Effector memory CD8-positive, alpha-beta T cell (primary cell): ENCODE measurements around the gene LYSMD3.

ENCODE experiments used
- ATAC-seq: fragments of 150-1000 bp; cut with Tn5 transposase; replicated peaks from 2 replicates; pipeline ENCODE4 v1.10.0; 2021; ENCODE audit warnings: mild to moderate bottlenecking, moderate library complexity
- DNase-seq, 3 experiments: peaks; one replicate each; pipeline ENCODE4 v3.0.0; 2021
- H3K27ac Mint-ChIP-seq, 2 donors: one replicate each; pipeline ENCODE4 v1.8.0; 2022; ENCODE audit warnings: mild to moderate bottlenecking in 2 of 2, mixed read lengths in 2 of 2, moderate library complexity in 2 of 2
- H3K27me3 Mint-ChIP-seq, 2 donors: one replicate each; pipeline ENCODE4 v1.8.0; 2022; ENCODE audit warnings: mixed read lengths in 2 of 2
- H3K36me3 Mint-ChIP-seq: one replicate; pipeline ENCODE4 v1.8.0; 2022; ENCODE audit warnings: mild to moderate bottlenecking, moderate library complexity, mixed read lengths; ENCODE audit not compliant: insufficient read depth
- H3K4me1 Mint-ChIP-seq, 2 donors: one replicate each; pipeline ENCODE4 v1.8.0; 2022; ENCODE audit warnings: low read depth in 2 of 2, mixed read lengths in 2 of 2
- H3K4me3 Mint-ChIP-seq, 2 donors: one replicate each; pipeline ENCODE4 v1.8.0; 2022; ENCODE audit warnings: mild to moderate bottlenecking in 2 of 2, mixed read lengths in 2 of 2, moderate library complexity in 2 of 2
- H3K9me3 Mint-ChIP-seq, 2 donors: one replicate each; pipeline ENCODE4 v1.8.0; 2022; ENCODE audit warnings: mixed read lengths in 2 of 2

The LYSMD3 gene

DNA sequence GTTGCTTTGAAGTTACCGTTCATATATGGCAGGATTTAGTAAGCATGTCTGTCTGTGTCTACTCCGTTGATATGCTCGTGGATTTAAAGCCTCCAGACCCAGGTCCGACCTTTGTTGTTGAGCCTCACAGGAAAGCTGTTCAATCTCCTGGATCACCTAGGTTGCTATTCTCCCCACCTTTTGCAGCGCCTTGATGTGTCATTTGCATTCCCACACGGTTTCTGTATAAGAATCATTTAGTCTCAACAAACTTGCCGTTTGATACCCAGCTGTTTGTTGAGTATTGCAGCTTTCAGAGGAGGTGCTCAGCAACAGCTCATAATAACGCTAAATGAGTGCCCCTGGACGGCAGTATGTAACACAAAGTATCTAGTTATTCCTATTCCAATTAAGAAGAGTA is 28.0 kb upstream of the LYSMD3 start:
- ATAC-seq, result no peak
- Mint-ChIP-seq H3K4me3 (no peak overlapping the region), H3K36me3 (no peaks in the 10 kb centered on the region), H3K27ac (no peak overlapping the region), H3K4me1 (peaks cover 9% of the 10 kb centered on the region in 2 donors), H3K9me3 (no peaks in the 10 kb centered on the region), H3K27me3 (peaks cover 75 to 76% of the 10 kb centered on the region in 2 donors)
- DNase-seq, result no peak

- H3K4me3 Mint-ChIP-seq, result no peak overlapping the region
- ATAC-seq (no peak), DNase-seq (no peak)
- peaks cover 75 to 76% of the 10 kb centered on the region in 2 donors for H3K27me3 Mint-ChIP-seq
- no peaks in the 10 kb centered on the region for H3K9me3 Mint-ChIP-seq
- peaks cover 9% of the 10 kb centered on the region in 2 donors for H3K4me1 Mint-ChIP-seq
- H3K27ac Mint-ChIP-seq, result no peak overlapping the region
- no peaks in the 10 kb centered on the region for H3K36me3 Mint-ChIP-seq
Measured at GRCh38 chr5:90555666-90556065, 26.3 kb upstream of the LYSMD3 start.

- Mint-ChIP-seq H3K4me3 (no peak overlapping the region), H3K4me1 (peaks cover 9% of the 10 kb centered on the region in 2 donors), H3K27ac (no peak overlapping the region), H3K36me3 (no peaks in the 10 kb centered on the region), H3K9me3 (no peaks in the 10 kb centered on the region), H3K27me3 (peaks cover 70 to 77% of the 10 kb centered on the region in 2 donors)
- ATAC-seq (no peak), DNase-seq (no peak)
Measured at GRCh38 chr5:90554358-90555006, 25.1 kb upstream of the LYSMD3 start.

DNA sequence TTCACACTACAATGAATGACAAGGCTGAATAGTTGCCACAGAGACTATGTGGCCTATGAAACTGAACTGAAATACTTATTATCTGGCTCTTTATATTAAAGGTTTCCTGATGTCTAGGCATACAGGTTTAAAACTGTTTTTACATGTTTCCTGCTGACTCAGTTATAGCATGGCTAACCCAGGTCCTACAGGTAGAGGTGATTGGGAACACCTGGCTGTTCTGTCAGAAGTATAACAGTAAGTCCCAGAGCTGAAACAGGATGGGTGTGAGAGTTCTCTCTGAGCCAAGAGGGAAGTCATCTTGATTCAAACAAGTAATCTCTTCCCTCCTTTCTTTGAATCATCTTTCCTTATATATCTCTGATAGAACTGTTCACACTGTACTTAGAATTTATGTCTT is 24.3 kb upstream of the LYSMD3 start:
- Mint-ChIP-seq H3K4me1 (peaks cover 6 to 9% of the 10 kb centered on the region in 2 donors), H3K27ac (no peak overlapping the region), H3K9me3 (no peaks in the 10 kb centered on the region), H3K27me3 (peaks cover 63 to 70% of the 10 kb centered on the region in 2 donors), H3K4me3 (no peak overlapping the region), H3K36me3 (no peaks in the 10 kb centered on the region)
- ATAC-seq (no peak), DNase-seq (no peak)

DNA sequence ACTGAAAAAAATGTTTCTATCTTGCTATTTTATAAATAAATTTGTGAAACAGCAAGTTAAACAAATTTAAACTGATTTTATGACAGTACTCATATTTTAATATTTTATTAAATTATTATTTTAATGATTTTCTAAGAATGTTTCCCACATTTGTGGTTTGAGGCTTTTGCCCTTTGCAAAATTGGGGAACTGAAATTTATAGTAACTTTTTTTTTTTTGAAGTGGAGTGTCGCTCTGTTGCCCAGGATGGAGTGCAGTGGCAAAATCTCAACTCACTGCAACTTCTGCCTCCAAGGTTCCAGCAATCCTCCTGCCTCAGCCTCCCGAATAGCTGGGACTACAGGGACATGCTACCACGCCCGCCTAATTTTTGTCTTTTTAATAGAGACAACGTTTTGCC is 22.0 kb upstream of the LYSMD3 start:
- H3K4me3 Mint-ChIP-seq, result no peak overlapping the region

GRCh38 chr5:90550963-90551362 is 21.6 kb upstream of the LYSMD3 start:
- Mint-ChIP-seq H3K9me3 (no peaks in the 10 kb centered on the region), H3K27ac (no peak overlapping the region), H3K27me3 (peaks cover 44 to 46% of the 10 kb centered on the region in 2 donors), H3K36me3 (no peaks in the 10 kb centered on the region), H3K4me1 (no peaks in the 10 kb centered on the region), H3K4me3 (no peak overlapping the region)
- ATAC-seq, result no peak
- DNase-seq, result no peak

More for the DNA sequence above, 22.0 kb upstream of the LYSMD3 start:
- H3K4me1 Mint-ChIP-seq, result no peaks in the 10 kb centered on the region
- ATAC-seq (no peak), DNase-seq (no peak)
- H3K9me3 Mint-ChIP-seq, result no peaks in the 10 kb centered on the region
- no peak overlapping the region for H3K27ac Mint-ChIP-seq
- peaks cover 45 to 48% of the 10 kb centered on the region in 2 donors for H3K27me3 Mint-ChIP-seq
- H3K36me3 Mint-ChIP-seq, result no peaks in the 10 kb centered on the region

DNA sequence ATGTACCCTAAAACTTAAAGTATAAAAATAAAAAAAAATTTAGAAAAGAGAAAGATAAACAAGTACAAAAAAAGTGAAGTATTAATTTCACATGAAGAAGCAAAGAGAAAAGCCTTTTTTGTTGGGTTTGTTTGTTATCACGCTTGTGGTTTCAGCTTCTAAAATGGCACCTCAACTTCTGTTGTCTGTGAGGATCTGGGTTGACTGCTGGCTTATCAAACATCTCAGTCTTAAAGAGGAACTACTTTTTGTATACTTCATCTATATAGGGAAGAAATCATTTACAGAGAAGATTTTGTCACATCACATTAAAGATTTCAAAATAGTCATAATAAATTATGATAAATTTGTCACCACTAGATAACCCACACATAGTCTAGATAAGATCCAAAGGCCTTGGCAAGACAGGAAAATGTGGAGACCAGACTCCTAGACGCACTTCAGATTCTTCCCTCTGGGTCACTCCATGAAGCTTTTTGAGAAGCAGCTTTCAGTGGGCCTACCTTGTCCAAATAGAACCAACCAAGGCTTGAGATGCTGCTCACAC is 20.4 kb upstream of the LYSMD3 start:
- Mint-ChIP-seq H3K9me3 (no peaks in the 10 kb centered on the region), H3K36me3 (no peaks in the 10 kb centered on the region), H3K27me3 (peaks cover 40 to 42% of the 10 kb centered on the region in 2 donors), H3K4me3 (no peak overlapping the region), H3K27ac (no peak overlapping the region), H3K4me1 (no peaks in the 10 kb centered on the region)
- ATAC-seq (no peak), DNase-seq (no peak)

- no peak overlapping the region for H3K4me3 Mint-ChIP-seq
- ATAC-seq (no peak), DNase-seq (no peak)
- H3K36me3 Mint-ChIP-seq, result no peaks in the 10 kb centered on the region
- no peak overlapping the region for H3K27ac Mint-ChIP-seq
- no peaks in the 10 kb centered on the region for H3K9me3 Mint-ChIP-seq
- peaks cover 37 to 39% of the 10 kb centered on the region in 2 donors for H3K27me3 Mint-ChIP-seq
- H3K4me1 Mint-ChIP-seq, result no peaks in the 10 kb centered on the region
Measured at GRCh38 chr5:90549223-90549622, 19.8 kb upstream of the LYSMD3 start.

DNA sequence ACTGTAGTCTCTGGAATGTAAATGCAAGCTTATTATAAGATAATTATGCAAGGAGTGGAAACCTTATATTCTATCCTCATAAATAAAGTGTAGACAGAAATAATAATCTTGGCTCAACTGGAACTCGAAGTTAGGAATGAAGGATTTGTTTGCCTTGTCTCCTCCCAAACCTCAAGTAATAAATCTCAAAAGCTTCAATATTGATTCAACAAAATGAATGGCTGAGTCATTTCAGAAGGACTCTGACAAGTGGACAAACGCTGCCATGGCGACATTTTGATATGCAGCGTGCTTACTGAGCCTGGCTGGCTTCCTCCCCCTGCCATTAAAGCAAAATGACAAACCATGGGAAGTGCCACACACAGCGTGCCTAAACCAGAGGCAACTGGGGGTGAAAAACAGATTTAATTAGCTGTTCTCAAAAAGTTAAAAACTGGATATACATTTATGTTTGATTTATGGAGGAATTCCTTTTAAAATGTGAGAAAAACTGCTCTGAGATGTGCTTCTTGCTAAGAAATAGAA is 18.7 kb upstream of the LYSMD3 start:
- Mint-ChIP-seq H3K36me3 (no peaks in the 10 kb centered on the region), H3K27me3 (peaks cover 35 to 37% of the 10 kb centered on the region in 2 donors), H3K27ac (no peak overlapping the region), H3K9me3 (no peaks in the 10 kb centered on the region), H3K4me1 (no peaks in the 10 kb centered on the region), H3K4me3 (no peak overlapping the region)
- ATAC-seq, result no peak
- DNase-seq, result no peak

DNA sequence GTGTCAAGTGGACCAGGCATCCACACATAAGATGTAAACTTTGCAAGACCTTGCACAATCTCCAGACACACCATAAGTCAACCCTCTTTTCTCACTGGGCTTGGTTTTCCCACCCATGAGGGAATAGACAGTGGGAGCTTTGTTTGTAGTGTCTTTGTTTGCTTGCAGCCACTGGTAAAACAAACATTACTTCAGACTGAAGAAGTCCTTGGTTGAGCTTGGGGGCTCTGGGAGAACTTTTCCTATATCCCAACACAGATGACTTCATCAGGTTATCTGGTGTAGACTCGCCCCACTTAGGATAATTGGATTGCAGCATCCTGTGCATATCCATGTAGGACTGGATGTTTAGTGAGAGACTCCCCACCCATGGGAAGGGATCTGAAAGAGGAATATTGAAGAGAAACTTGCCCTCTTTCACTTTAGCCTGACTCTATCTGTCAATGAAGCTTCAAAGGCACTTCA is 17.7 kb upstream of the LYSMD3 start:
- H3K9me3 Mint-ChIP-seq, result no peaks in the 10 kb centered on the region
- H3K4me1 Mint-ChIP-seq, result no peaks in the 10 kb centered on the region
- DNase-seq, result no peak
- H3K27ac Mint-ChIP-seq, result no peak overlapping the region
- H3K36me3 Mint-ChIP-seq, result no peaks in the 10 kb centered on the region
- H3K4me3 Mint-ChIP-seq, result no peak overlapping the region
- ATAC-seq, result no peak
- peaks cover 32 to 37% of the 10 kb centered on the region in 2 donors for H3K27me3 Mint-ChIP-seq

DNA sequence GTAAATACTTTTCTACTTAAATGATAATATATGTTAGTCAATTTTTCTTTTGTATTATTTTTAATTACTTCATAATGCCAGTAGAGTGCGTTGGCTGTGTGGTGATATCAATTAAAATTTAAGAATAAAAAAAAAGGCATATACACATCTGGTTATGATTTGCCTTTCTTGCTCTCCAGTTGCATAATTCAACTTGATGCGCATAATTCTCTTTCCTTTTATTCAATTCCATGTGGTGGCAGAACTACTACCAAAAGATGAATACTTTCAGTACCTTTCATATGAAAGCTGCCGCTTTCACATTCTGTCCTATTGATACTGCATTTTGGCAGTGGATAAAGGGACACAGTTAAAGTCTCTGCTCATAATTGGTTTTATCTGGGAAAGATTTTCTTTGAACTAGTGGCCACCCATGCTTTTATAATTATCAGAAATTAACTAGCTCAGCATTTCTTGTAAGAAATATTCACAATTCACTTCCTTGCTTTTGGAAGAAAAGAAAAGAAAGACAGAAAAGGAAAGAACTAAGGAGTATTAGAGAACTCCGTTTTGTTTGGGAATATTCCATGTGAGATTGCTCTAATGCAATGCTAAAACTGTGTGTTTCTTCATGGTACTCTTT is 16.9 kb upstream of the LYSMD3 start:
- no peaks in the 10 kb centered on the region for H3K4me1 Mint-ChIP-seq
- ATAC-seq (no peak), DNase-seq (no peak)
- no peak overlapping the region for H3K27ac Mint-ChIP-seq
- H3K9me3 Mint-ChIP-seq, result no peaks in the 10 kb centered on the region
- no peak overlapping the region for H3K4me3 Mint-ChIP-seq
- H3K27me3 Mint-ChIP-seq, result peaks cover 30 to 37% of the 10 kb centered on the region in 2 donors
- no peaks in the 10 kb centered on the region for H3K36me3 Mint-ChIP-seq

DNA sequence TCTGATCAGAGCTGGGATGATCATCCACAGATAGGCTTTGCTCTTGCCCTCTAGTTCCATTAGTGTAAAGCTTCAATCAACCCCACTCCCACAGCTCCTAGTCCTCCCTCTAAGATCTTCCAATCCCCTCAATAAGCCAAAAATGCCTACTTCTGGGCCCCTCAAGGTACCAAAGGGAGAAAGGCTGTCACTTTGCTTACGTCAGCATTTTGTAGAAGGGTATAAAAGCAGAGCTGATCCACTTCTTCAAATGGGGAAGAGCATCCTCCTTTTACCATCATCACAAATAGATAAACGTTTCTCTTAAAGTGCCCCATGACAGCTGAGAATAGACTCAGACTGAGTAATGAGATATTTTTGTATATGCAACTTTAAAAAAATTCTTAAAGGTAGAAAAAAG is 16.1 kb upstream of the LYSMD3 start:
- Mint-ChIP-seq H3K36me3 (no peaks in the 10 kb centered on the region), H3K9me3 (no peaks in the 10 kb centered on the region), H3K27ac (no peak overlapping the region), H3K4me3 (no peak overlapping the region), H3K27me3 (peaks cover 37 to 42% of the 10 kb centered on the region in 2 donors), H3K4me1 (no peaks in the 10 kb centered on the region)
- no peak for ATAC-seq
- no peak for DNase-seq

DNA sequence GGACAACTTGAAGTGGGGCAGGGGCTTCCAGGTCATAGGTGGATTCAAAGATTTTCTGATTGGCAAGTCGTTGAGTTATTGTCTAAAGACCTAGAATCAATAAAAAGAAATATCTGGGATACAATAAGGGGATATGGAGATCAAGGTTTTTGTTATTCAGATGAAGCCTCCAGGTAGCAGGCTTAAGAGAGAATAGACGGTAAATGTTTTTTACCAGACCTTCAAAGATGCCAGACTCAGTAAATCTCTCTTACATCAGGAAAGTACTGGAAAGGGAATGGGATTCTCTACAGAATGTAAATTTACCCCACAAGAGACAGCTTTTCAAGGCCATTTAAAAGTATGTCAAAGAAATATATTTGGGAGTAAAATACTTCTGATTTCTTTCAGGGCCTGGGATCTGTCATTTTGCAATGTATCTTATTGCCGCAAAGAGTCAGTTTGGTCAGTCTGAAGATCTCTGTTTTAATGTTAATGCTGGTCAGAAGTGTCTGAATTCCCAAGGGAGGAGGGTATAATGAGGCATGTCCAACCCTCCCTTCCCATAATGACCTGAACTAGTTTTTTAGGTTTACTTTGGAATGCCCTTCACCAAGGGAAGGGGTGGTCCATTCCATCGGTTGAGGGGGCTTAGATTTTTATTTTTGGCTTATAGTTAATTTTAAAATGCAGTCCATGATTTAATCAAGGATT is 13.6 kb upstream of the LYSMD3 start:
- Mint-ChIP-seq H3K4me1 (no peaks in the 10 kb centered on the region), H3K27me3 (peaks cover 45 to 50% of the 10 kb centered on the region in 2 donors), H3K9me3 (no peaks in the 10 kb centered on the region), H3K36me3 (peaks cover 4% of the 10 kb centered on the region), H3K4me3 (no peak overlapping the region), H3K27ac (no peak overlapping the region)
- ATAC-seq (no peak), DNase-seq (no peak)
